GM21528 (cell line): Measurements from ENCODE around the gene MRC1.
A peak's percentile ranks its signal among the peaks of the same experiment; 100 is the strongest.

ENCODE experiments used
- ATAC-seq: cut with Tn5 transposase; IDR thresholded peaks from one replicate; pipeline ENCODE4 v1.9.1; 2021; ENCODE audit warnings: mild to moderate bottlenecking, moderate library complexity; ENCODE audit not compliant: unreplicated experiment, low FRiP score

MRC1 gene

GRCh38 chr10:17795083-17795482, 14.1 kb upstream of the MRC1 start:
- ATAC-seq = no peak

DNA sequence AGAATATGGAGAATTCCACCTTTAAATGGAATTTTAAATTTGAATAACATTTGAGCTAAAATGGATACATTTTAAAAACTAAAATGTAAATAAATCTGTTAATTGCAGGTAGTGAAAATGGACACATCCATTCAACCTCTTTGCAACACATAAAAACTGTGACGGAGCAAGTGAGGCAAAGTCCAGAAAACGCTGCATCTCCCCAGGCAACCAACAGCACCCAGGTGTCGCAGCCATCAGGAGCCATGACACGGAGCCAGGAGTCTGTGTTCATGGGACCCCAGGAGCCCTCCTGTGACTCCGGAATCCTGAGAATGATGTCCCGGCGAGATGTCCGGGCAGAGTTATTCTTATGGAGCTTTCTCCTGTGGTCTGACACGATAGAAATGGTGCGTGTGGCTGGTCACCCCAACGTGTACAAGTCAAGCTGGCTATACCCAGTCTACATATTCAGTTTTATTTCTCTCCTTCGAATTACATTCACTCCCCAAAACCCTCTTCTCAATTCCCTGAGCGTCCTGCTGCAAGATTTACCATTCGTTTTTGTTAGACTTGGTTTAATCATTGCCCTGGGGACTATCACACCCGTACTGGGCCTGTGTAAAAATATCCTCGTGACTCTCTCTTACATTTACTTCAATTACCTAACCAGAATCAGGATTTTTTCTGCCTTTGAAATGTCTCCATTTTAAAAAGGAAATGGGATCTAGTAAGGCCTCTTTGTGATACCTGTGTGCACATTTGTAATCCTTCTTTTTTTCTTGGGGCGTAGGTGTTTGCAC, 13.1 kb upstream of the MRC1 start:
- ATAC-seq = no peak

DNA sequence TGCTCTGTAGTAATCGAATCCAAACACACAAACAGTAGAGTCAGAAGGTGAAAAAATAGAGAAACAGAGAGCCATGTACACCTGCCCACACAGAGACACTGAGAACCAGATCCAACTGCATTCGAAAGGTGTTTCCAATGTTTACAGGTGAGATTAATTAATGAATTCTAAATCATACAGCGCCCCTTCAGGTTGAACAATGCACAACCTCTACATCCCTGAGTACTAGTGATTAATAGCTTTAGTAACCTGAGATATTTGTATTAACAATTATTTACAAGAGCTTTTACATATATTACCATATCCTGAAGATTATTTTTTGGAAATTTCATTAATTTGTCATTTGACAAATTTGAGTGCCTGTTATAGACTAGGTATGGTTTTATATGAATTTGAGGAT, 7.6 kb upstream of the MRC1 start:
- no peak for ATAC-seq

- no peak for ATAC-seq
Observed at GRCh38 chr10:17802350-17802749, 6.8 kb upstream of the MRC1 start.

GRCh38 chr10:17802976-17803375, 6.2 kb upstream of the MRC1 start:
- ATAC-seq = no peak

GRCh38 chr10:17805330-17805729, 3.8 kb upstream of the MRC1 start:
- no peak for ATAC-seq

DNA sequence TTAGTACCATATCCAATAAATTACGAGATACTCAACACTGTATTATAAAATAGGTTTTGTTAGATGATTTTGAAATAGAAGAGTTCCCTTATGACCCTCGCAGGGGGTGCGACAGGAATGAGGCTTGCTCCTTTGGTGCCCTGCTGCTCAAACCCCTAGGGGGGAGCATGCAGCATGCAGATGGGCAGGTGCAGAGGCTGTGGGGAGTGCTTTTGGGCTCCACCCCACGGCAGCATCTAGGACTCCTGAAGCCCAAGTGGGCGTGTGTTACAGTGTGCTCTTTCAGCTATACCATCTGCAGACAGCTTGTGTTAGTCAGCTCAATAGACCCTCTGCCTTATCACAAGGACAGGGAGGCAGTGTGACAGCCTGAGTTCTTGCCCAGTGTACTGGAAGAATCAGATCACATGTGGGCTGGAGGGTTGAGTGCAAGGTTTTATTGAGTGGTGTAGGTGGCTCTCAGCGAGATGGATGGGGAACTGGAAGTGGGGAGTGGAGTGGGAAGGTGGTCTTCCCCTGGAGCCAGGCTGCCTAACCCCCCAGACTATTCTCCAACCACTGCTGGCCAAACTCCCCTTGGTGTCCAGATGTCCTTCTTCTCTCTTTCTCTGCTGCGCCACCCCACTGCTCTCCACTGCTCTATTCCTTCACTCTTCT, 3.1 kb upstream of the MRC1 start:
- peak; percentile 81 for ATAC-seq

DNA sequence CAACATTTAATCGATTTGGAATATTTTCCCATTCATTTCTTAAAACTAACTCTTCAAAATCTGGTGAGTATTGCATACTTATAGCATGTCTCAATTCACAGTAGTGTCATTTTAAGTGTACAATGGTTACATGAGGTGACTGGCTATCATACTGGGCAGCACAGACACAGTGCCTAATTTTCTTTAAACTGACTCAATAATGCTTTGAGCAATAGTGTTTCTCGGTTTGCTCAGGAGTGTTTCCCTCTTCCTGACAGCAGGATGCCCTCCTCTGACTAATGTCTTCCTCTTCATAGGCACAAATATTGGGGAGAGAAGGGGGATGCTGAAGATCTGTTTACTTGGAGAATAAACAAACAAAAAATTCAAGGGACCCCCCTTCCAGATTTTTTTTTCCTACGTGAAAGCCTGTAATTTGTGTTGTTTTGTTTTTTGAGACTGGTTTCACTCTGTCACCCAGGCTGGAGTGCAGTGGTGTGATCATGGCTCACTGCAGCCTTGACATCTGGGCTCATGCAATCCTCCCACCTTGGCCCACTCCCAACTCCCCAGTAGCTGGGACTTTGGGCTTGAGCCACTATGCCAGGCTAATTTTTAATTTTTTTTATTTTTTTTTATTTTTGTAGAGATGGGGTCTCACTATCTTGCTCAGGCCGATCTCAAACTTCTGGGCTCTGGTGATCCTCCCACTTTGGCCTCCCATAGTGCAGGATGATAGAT, 2.2 kb downstream of the MRC1 start:
- ATAC-seq = no peak

- ATAC-seq = no peak
Observed at GRCh38 chr10:17814973-17815372, 5.8 kb downstream of the MRC1 start.

GRCh38 chr10:17816199-17816598, 7.1 kb downstream of the MRC1 start:
- no peak for ATAC-seq

GRCh38 chr10:17817316-17817715, 8.2 kb downstream of the MRC1 start:
- ATAC-seq = no peak

DNA sequence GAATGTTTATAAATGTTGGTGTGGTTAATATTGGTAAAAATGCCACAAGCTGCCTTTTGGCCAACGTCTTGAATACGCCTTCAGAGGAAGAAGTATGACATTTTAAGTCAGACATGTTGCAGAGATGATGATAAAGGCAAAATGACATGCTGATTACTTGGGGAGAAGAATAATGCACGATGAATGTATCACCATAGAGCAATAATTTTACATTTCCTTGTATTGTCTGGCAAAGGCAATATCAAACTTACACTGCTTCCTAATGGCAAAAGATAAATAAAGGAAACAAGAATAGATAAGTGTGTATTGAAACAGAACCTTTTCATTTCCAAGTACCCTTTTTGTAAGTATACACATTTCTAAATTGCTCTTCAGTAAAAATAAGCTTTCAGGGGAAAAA, 8.6 kb downstream of the MRC1 start:
- ATAC-seq = no peak

DNA sequence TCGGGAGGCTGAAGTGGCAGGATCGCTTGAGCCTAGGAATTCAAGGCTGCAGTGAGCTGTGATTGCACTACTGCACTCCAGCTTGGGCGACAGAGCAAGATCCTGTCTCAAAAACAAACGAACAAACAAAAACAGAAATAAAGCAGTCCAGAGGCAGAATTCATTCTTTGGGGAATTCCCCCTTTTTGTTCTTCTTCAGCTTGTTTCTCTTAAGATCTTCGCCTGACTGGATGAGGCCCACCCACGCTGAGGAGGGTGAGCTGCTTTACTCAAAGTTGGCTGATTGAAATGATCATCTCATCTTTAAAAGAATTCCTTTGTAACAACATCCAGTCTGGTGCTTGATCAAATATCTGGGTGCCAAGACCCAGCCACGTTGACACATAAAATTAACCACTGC, 10.7 kb downstream of the MRC1 start:
- ATAC-seq = no peak

GRCh38 chr10:17820943-17821342, 11.8 kb downstream of the MRC1 start:
- no peak for ATAC-seq

DNA sequence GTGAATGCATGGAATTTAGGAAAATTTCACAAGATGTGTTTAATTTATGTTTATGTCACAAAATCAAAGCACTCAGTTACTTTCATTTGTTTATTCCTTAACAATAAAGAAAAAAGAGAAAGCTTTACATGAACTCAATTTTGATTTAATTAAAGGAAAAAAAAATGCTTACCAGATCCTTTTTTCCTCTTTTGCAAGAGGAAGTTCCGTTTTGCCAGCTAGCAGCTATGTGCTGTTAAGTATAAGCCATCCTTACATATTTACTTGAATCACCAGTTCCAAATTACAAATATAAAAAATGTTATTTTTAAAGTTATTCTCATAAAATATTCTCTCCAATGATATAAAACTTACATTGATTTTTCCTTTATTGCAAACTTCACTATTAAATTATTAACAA, 12.7 kb downstream of the MRC1 start:
- ATAC-seq = no peak

GRCh38 chr10:17831341-17831740, 22.2 kb downstream of the MRC1 start:
- no peak for ATAC-seq

- no peak for ATAC-seq
Observed at GRCh38 chr10:17831896-17832295, 22.7 kb downstream of the MRC1 start.

DNA sequence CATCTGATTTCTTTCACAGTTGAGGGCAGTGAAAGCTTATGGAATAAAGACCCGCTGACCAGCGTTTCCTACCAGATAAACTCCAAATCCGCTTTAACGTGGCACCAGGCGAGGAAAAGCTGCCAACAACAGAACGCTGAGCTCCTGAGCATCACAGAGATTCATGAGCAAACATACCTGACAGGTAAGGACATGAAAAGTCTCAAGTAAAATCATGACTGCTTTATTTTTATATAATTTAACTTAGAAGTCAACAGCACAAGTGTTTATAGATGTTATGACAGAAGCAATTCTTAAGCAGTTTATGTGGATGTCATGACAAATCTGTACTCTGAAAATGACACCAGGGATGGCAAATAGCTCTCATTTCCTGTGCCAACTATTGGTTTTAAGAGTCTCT, 24.5 kb downstream of the MRC1 start:
- ATAC-seq = no peak

- ATAC-seq = no peak
Observed at GRCh38 chr10:17835688-17836087, 26.5 kb downstream of the MRC1 start.

- no peak for ATAC-seq
Observed at GRCh38 chr10:17836942-17837341, 27.8 kb downstream of the MRC1 start.

DNA sequence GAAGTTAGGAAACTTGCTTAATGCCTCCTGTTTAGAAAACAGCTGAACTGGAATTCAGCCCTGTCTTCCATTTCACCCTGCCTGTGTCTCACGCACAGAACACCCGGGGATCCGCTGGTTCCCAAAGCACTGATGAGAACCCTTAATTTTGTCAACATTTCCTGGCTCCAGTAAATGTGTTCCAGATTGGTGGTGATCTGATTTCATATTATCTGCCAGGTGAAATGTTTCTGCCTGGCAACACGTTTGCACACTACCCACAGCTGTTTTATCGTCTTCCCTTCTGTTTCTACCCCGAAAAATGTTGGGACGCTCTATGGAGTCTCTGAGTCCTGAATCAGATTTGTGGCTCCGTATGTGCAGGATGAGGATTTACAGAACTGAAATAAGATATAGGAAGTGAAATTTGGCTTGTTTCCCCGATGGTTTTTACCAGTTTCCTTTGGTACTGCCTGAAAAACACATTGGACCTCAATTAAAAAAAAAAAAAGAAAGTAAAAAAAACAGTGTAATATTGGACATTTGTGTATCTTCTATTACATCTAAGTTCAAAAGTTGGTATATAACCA, 29.0 kb downstream of the MRC1 start:
- ATAC-seq = no peak
